ENCODE data around the gene POU2F2.
"Not testable (repeated sequence)": the region's sequence is repeated elsewhere in the genome, so short reads cannot be mapped to it uniquely, and the experiment has no call there.

POU2F2 gene

DNA sequence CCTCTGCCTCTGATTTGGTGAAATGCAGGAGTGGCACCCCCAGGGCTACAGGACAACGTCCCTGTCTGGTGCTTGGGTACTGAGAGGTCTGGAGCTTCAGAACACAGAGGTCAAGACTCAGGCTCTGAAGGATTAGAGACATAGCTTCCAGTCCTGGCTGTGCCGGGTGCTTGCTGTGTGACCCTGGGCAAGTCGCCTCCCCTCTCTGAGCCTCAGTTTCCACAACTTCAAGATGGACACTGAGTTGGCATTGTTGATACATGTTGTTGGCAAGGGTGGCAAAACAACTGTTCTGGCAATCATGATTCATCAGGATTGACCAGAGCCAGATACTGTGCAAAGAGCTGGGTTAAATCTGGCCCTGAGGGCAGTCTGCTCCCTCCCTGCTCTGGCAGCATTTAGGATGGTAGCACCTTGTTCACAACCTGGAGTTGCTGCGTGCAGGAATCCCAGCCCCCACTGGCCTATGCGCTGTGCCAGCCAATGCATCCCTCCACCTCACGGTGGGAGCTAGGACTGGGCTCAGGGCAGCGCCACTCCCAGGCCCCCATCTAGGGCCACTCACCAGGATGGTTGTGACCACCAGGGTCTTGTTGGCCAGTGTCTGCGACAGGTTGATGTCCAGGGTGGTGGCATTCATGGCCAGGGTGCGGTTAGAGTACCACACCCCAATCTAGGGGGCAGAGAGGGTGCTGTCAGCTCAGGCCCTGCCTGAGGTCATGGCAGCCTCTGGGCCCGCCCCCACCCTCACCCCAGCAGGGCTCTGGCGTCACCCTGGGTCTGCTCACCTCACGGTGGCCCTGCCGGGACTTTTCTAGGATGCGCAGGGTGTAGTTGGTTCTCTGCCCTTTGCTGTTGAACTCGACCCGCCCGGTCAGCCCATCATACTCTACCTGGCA is 79.0 kb downstream of the POU2F2 start:
- DNase-seq: no peak

DNA sequence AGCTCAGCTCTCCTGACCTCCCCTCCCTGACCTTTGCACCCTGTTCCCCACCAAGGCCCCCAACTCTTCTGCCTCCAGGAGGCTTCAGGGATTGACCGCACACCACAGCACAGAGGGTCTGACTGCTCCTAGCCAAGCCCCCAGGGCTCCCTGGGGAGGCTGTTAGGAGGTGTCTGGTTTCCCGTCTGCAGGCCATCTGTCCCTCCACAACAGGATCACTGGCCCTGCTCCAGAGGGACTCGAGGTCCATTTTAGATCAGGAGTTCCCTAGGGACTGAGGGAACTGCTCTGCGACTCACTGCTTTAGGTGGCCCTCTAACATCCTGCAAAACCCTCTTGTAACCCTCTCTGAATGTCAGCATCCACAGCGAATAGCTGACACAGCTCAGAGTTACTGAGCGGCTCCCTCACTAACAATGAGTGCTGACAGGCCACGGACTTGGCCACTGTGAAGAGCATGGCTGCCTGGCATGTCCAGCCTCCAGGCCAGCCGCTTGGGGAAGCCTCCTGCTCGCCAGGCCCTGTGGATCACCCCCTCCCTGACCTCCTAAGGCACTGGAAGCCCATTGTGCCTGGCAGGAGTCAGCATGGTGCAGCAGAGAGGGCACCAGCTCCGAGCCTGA is 79.9 kb downstream of the POU2F2 start:
- DNase-seq: no peak

DNA sequence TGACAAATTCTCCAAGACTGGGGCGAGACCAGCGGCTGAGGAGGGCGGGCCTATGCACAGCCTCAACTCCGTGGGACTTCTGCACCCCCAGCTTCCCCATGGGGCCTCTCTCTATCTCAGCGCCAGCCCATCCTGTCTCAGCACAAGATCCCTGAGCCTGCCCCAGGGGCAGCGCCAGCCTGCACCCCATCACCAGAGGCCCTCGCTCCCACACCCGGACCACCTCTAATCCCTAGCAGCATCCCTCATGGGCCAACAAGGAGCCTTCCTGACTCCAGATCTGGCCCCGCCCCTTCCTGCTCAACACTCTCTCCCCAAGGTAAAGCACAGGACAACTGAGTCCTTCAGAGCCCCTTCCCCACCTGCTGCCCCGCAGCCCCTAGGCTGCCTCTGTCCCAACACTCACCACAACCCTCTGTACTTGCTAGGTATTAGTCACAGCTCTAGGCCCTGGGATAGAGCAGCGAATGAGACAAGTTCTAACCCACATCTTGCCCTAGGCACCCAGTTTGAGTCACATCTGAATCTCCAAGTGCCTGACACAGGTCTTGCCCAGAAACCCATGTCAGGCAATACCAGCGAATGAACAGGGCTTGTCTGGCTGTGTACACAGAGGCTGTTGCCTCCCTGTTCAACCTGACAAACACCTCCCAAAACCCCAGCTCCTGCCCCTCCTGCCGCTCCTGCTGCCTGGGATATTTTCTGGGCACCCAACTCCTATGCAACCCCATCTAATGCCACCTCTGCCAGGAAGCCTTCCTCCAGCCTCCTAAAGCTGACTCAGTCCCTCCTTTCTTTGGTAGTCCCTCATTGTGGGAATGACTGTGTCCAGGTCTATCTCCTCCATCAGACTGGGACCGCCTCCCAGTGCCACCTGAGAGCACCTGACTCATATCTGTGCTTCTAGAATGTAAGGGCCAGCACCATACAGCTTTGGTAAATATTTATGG is 80.8 kb downstream of the POU2F2 start:
- DNase-seq: no peak

DNA sequence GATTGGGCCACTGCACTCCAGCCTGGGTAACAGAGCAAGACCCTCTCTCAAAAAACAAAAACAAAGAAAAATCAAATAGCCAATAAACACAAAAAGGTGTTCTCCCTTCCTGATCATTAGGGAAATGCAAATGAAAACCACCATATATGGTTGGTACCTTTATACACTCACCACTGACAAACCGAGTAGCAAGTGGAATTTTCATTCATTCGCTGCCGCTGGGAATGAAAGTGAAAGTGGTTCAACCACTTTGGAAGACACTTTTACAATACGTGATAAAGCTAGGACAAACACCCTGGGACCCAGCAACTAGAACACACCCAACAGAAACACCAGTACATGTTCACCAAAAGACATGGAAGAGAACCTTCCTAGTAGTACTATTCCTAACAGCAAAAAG is 83.3 kb downstream of the POU2F2 start:
- no peak for DNase-seq

DNA sequence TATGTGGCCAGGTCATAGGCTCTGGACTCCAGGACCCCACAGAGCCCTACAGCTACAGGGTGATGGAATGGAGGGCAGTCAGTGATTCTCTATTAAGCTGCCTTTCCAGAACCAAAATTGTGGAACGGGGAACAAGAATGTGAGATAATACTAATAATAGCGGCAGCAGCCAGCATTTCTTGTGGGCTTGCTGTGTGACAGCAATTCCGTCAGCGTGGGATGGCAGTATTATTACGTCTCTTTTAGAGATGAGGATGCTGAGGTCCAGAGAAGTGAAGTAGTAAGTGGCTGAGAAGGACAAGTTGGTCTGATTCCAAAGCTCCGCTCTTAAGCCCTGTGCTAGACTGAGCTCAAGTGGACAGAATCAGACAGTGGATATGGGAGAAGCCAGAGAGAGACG is 86.7 kb downstream of the POU2F2 start:
- no peak for DNase-seq

DNA sequence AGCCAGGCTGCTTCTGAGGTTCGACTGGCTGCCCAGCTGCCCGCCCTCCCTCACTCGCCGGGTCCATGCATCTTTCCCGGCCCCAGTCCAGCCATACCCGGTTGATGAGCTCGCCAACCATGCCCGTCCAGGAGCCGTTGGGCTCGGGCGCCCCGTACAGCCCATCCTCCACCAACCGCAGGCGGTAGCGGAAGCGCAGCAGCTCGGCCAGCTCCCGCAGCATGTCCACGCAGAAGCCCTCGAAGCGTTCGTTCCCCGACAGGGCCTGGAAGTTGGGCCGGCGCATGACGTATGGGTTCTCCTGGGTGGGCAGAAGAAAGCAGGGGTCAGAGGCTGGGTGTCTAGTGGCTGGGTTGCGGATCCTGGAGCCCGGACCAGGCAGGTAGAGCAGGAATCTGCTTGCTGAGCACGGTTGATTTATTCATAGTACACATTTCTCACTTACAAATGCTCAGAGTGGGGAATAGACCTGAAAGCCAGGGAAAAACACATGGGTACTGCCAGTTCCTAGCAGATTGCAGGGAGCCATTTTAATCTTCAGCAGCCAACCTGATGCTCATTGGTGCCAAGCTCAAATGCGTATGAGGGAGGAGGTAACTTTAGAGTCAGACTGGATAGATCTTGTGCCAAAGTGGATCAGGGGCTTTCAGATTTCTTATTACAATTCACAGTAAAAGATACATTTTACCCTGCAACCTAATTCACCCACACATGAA is 89.6 kb downstream of the POU2F2 start:
- no peak for DNase-seq

DNA sequence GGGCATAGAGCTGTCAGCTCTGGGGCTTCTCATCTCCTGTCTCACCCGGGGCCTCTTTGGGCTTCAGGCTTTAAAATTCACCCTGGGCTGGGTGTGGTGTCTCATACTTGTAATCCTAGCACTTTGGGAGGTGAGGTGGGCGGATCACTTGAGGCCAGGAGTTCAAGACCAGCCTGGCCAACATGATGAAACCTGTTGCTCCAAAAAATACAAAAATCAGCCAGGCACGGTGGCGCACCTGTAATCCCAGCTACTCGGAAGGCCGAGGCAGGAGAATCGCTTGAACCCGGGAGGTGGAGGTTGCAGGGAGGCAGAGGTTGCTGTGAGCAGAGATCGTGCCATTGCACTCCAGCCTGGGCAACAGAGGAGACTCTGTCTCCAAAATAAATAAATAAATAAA is 91.8 kb downstream of the POU2F2 start:
- DNase-seq: not testable (repeated sequence)

DNA sequence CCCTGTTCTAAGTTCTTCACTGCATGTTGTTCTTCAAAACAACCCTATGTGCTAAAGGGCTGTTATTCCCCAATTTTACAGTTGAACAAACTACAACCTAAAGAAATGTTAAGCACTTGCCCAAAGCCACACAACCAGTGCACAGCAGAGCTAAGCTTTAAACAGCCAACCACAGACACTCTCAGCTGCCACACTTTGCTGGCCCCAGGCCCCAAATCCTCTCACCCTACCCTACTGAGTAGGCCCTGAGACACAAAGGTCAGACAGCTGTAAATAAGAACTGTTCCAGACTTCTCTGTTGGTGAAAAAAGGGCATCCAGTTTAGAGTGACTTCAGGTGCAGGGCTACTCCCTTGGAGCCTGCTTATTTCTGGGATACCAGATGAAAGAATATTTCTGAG is 92.2 kb downstream of the POU2F2 start:
- no peak for DNase-seq

DNA sequence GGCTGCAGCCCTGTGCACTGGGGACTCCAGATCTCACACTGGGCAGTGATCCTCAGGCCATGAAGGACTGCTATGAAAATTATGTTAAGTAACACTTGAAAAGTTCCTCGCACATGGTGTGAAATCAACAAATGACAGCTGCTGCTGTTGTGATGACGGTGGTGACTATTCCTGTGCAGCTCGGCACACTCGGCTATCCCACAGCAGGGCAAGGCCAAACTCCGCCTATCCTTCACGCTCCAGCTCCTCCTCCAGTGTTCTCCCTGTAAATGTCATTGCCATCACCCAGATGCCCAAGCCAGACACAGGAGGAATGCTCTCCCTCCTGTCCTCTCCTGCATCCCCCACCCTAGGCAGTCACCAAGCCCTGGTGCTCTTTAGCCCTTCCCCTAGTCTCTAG is 93.6 kb downstream of the POU2F2 start:
- no peak for DNase-seq

DNA sequence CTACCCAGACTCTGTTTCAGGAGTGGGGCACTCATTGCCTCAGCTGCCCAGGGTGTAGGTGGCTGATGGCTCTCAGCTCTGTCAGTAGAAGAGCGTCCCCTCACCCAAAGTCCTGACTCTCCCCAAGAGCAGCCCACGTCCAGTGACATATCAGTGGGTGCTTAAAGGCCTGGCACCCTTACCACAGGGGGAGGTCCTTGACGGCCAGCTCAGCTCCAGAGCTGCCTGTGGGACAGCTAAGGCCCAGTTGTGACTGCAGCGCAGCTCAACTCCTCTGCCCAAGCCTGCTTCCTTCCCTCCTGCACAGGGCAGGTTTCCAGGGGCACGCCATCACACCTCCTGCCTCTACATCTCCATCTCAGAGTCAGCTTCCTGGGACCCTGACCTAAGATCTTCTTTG is 94.6 kb downstream of the POU2F2 start:
- no peak for DNase-seq

All from AML-193 (cell line).